Body of pancreas (tissue), 4 donors: ENCODE results near the gene OTUD4. TPM values are rescaled to one million over a fixed set of nuclear protein-coding genes. Genes with fewer than 3 reads are reported as not detected.

Source experiments
- ATAC-seq: fragments of 150-250 bp; one replicate; pipeline ENCODE4 v1.9.1; 2016
- DNase-seq, 4 donors: peaks; one replicate each; pipeline ENCODE4 v3.0.0-alpha.2; 2019
- H3K27ac ChIP-seq, 4 donors: fragments of 200-600 bp; sonication (generic); 1 replicate in 3 of 4; 2 replicates in 1 of 4; pipeline versions ENCODE4 v1.5.1 to v1.6.1; 2016 to 2019; ENCODE audit warnings: mild to moderate bottlenecking in 1 of 4, mixed read lengths in 1 of 4, moderate library complexity in 1 of 4
- H3K27me3 ChIP-seq, 2 donors: fragments of 200-600 bp; sonication (generic); one replicate each; pipeline ENCODE4 v1.6.0; 2016; ENCODE audit warnings: mild to moderate bottlenecking in 1 of 2
- H3K36me3 ChIP-seq, 2 donors: fragments of 200-600 bp; sonication (generic); replicated peaks in 1 of 2; 2 replicates each; pipeline ENCODE4 v1.5.1; 2016; ENCODE audit warnings: low read depth in 2 of 2; ENCODE audit not compliant: insufficient read depth in 1 of 2
- H3K4me1 ChIP-seq: fragments of 200-600 bp; sonication (generic); one replicate; pipeline ENCODE4 v1.6.0; 2016
- H3K4me3 ChIP-seq, 2 donors: fragments of 200-600 bp; sonication (generic); 1 replicate in 1 of 2; 2 replicates in 1 of 2; pipeline ENCODE4 v1.5.1; 2016 to 2019
- H3K9me3 ChIP-seq, 3 donors: fragments of 200-600 bp; sonication (generic); 1 replicate in 2 of 3; 2 replicates in 1 of 3; pipeline ENCODE4 v1.5.1; 2016
- POLR2A ChIP-seq, 3 donors: fragments of 450-650 bp; IDR thresholded peaks; one replicate each; pipeline ENCODE4 v1.6.1; 2016; ENCODE audit warnings: antibody characterized with exemption in 3 of 3, mild to moderate bottlenecking in 2 of 3
- WGBS, 2 donors: methylation state at CpG; one replicate each; pipeline ENCODE4 v1.1.5; 2017; 5-methylcytosine and 5-hydroxymethylcytosine counted together
- intact Hi-C: fragments of 100-400 bp; cut with DNase I; formaldehyde crosslinking; loops from one replicate; pipeline ENCODE4 v1.15.1; 2023
- total RNA-seq, 2 donors: library from RNA; depleted of rRNA; stranded (reverse); fragments of >200 nt; gene quantifications; one replicate each; pipeline ENCODE4 v1.1.0, GENCODE V29; 2016
- TF ChIP-seq, protein P1 (sequence below), 7 experiments: fragments of 450-650 bp in 4 of 7; fragments of 200-600 bp in 3 of 7; sonication (generic) in 3 of 7; IDR thresholded peaks; one replicate each; pipeline ENCODE4 v1.5.1; 2016 to 2019; ENCODE audit warnings: antibody characterized with exemption in 7 of 7

Gene OTUD4
- total RNA-seq, 2 donors from 2014 or later: 13.0 to 37.9 TPM

DNA sequence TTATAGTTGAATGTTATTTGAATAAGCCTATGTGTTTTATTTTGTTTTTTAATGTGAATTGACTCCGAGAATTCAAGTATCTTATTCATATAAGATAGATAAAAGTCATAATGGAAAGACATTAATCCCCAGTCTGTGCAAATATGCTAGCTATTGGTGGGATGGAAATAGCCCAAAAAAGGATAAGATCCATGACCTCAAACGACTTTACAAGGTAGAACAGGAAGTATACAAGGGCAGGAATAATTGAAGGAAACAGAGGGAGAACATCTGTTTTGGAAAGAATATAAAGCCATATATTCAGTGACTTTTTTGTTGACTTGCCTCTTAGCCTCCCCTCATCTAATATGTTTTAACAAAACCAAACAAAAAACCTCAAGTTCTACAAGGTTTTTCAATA lies 73.3 kb downstream of the OTUD4 start:
- no peak overlapping the region for H3K4me3 ChIP-seq
- TF ChIP-seq, protein P1, sequence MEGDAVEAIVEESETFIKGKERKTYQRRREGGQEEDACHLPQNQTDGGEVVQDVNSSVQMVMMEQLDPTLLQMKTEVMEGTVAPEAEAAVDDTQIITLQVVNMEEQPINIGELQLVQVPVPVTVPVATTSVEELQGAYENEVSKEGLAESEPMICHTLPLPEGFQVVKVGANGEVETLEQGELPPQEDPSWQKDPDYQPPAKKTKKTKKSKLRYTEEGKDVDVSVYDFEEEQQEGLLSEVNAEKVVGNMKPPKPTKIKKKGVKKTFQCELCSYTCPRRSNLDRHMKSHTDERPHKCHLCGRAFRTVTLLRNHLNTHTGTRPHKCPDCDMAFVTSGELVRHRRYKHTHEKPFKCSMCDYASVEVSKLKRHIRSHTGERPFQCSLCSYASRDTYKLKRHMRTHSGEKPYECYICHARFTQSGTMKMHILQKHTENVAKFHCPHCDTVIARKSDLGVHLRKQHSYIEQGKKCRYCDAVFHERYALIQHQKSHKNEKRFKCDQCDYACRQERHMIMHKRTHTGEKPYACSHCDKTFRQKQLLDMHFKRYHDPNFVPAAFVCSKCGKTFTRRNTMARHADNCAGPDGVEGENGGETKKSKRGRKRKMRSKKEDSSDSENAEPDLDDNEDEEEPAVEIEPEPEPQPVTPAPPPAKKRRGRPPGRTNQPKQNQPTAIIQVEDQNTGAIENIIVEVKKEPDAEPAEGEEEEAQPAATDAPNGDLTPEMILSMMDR (IDR thresholded peaks at IDR 0.05): no peak
- no peak for TF ChIP-seq POLR2A (IDR thresholded peaks at IDR 0.05)
- intact Hi-C loops: no loop called here
- H3K36me3 ChIP-seq: peaks cover 8 to 31% of the 10 kb centered on the region in 2 donors
- peaks cover 6% of the 10 kb centered on the region for H3K4me1 ChIP-seq
- ATAC-seq: no peak
- no peaks in the 10 kb centered on the region for H3K9me3 ChIP-seq
- no peak overlapping the region for H3K27ac ChIP-seq
- no peak for DNase-seq
- WGBS, 2 donors: 41 to 51% methylated on average over 2 of the region's 2 CpGs
- no peaks in the 10 kb centered on the region for H3K27me3 ChIP-seq

DNA sequence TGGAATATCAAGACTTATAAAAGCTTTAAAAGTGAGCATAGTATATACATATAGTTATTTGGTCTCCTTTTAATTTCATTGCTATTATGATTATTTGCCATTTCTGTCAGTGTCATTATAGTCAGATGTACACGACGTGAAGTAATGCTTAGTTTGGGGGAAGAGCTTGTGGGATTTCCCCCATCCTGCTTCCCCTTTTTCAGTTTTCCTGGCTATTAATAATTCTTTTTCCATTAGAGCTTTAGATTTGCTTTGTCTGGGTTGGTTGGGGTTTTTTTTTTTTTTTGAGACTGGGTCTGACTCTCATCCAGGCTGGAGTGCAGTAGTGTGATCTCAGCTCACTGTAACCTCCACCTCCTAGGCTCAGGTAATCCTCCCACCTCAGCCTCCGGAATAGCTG lies 76.9 kb downstream of the OTUD4 start:
- intact Hi-C loops: no loop called here
- DNase-seq: no peak
- Histone ChIP-seq H3K4me1 (peaks cover 31% of the 10 kb centered on the region), H3K27me3 (no peaks in the 10 kb centered on the region), H3K9me3 (no peaks in the 10 kb centered on the region), H3K4me3 (no peak overlapping the region), H3K36me3 (peaks cover 0 to 15% of the 10 kb centered on the region in 2 donors), H3K27ac (no peak overlapping the region)
- WGBS, 2 donors: 79 to 92% methylated on average over 3 of the region's 3 CpGs
- TF ChIP-seq, protein P1 (IDR thresholded peaks at IDR 0.05): no peak
- TF ChIP-seq POLR2A (IDR thresholded peaks at IDR 0.05): no peak
- ATAC-seq: no peak

DNA sequence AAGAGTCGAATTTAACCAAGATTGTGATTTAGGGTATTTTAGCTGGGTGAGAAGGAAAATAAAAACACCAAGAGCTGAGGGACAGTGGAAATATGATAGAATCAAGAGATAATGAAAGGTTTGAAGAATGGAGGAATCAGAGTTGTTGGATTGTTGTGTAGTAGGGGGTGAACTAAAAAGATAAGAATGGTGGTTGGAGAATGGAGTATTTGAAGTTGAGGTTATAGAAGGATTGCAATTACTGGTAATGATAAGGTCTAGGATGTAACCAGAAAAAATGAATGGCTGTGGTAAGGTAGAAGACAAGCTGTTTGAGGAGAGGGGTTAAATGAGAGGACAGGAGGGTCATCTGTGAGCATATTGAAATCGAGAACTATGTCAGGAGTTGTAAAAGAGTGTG lies 77.8 kb downstream of the OTUD4 start:
- peaks cover 31% of the 10 kb centered on the region for H3K4me1 ChIP-seq
- WGBS, 2 donors: 76 to 89% methylated on average over 2 of the region's 2 CpGs

DNA sequence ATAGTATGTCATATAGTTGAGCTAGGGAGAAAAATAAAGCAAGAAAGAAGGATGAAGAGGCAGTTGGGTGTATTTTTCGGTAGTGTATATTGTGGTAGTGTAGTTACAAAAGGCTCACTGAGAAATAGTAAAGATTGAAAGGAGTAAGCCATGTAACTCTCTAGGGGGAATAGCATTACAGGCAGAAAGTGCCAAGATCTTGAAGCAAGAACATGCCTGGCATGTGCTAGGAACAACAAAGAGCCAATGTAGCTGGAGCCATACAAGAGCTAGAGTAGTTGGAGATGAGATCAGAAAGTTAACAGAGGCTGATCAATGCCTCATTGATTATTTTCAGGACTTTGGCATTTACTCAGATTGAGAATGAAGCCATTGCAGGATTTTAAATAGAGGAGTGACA lies 79.3 kb downstream of the OTUD4 start:
- no peak overlapping the region for H3K27ac ChIP-seq
- no peak overlapping the region for H3K4me3 ChIP-seq
- H3K9me3 ChIP-seq: no peaks in the 10 kb centered on the region
- DNase-seq: no peak
- 89 to 93% methylated on average over 1 of the region's 1 CpG for WGBS, 2 donors
- no peak for ATAC-seq
- intact Hi-C loops: no loop called here
- TF ChIP-seq, protein P1 (IDR thresholded peaks at IDR 0.05): no peak
- no peak for TF ChIP-seq POLR2A (IDR thresholded peaks at IDR 0.05)
- H3K36me3 ChIP-seq: peaks cover 0 to 6% of the 10 kb centered on the region in 2 donors
- H3K27me3 ChIP-seq: no peaks in the 10 kb centered on the region
- peaks cover 43% of the 10 kb centered on the region for H3K4me1 ChIP-seq

More for the DNA sequence above, 77.8 kb downstream of the OTUD4 start:
- Histone ChIP-seq H3K4me3 (no peak overlapping the region), H3K27me3 (no peaks in the 10 kb centered on the region), H3K9me3 (no peaks in the 10 kb centered on the region), H3K27ac (no peak overlapping the region), H3K36me3 (peaks cover 0 to 10% of the 10 kb centered on the region in 2 donors)
- intact Hi-C loops: no loop called here
- ATAC-seq: no peak
- no peak for TF ChIP-seq POLR2A (IDR thresholded peaks at IDR 0.05)
- TF ChIP-seq, protein P1 (IDR thresholded peaks at IDR 0.05): no peak
- no peak for DNase-seq

DNA sequence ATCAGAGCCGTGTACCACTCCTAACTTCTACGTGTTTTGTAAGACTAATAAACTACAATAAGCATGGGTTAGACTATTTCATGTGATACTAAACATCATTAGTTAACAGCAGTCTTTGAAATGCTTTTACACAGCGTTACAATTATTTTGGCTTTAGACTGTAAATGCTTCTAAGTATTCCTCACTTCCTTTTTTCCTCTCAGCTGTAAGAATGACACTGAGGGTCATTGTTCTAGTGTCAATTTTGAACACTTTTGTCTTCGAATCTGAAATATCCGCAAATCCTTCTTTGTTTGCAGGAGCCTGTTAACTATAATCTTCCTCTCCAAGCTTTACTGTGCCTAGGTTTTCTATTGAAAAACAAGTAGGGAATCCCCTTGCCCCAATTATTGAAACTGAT lies 80.7 kb downstream of the OTUD4 start:
- Histone ChIP-seq H3K27me3 (no peaks in the 10 kb centered on the region), H3K36me3 (no peaks in the 10 kb centered on the region), H3K4me1 (peaks cover 47% of the 10 kb centered on the region), H3K27ac (no peak overlapping the region), H3K4me3 (no peak overlapping the region), H3K9me3 (no peaks in the 10 kb centered on the region)
- TF ChIP-seq, protein P1 (IDR thresholded peaks at IDR 0.05): no peak
- TF ChIP-seq POLR2A (IDR thresholded peaks at IDR 0.05): no peak
- DNase-seq (no peak), ATAC-seq (no peak)
- 13 to 19% methylated on average over 5 of the region's 5 CpGs for WGBS, 2 donors
- intact Hi-C loops: no loop called here
